GM12878 (cell line): Measurements from ENCODE around the gene PRR18. TPM values are rescaled to one million over a fixed set of nuclear protein-coding genes. Genes with fewer than 3 reads are reported as not detected.

Source experiments
- EED ChIP-seq: sonication (generic); IDR thresholded peaks from 2 replicates; pipeline ENCODE4 v1.6.1; 2016; ENCODE audit warnings: antibody characterized with exemption, low read depth
- FOXM1 ChIP-seq: IDR thresholded peaks from 2 replicates; pipeline ENCODE4 v1.6.1; 2012; ENCODE audit warnings: low read depth, mild to moderate bottlenecking, inconsistent platforms, low read length, moderate library complexity
- NKRF ChIP-seq: fragments of 450-650 bp; conservative IDR thresholded peaks from 2 replicates; pipeline ENCODE4 v1.6.1; 2017; ENCODE audit warnings: mild to moderate bottlenecking, moderate library complexity
- PRDM15 ChIP-seq: fragments of 450-650 bp; formaldehyde crosslinking; IDR thresholded peaks from 2 replicates; pipeline ENCODE4 v1.4.0; 2020; ENCODE audit warnings: mild to moderate bottlenecking, moderate library complexity
- RAD51 ChIP-seq: fragments of 450-650 bp; IDR thresholded peaks from 2 replicates; pipeline ENCODE4 v1.6.1; 2016; ENCODE audit warnings: moderate library complexity, mild to moderate bottlenecking, inconsistent platforms
- RFX5 ChIP-seq: IDR thresholded peaks from 2 replicates; pipeline ENCODE4 v1.6.1; 2011; ENCODE audit warnings: low read depth, low read length, improper control_type of control experiment
- SRF ChIP-seq, 2 experiments: IDR thresholded peaks; 2 replicates each; pipeline ENCODE4 v1.6.1; 2011; ENCODE audit warnings: low read depth in 2 of 2, low read length in 2 of 2, mild to moderate bottlenecking in 1 of 2, moderate library complexity in 1 of 2
- TCF3 ChIP-seq: IDR thresholded peaks from 2 replicates; pipeline ENCODE4 v1.6.1; 2012; ENCODE audit warnings: low read depth, mild to moderate bottlenecking, low read length, borderline replicate concordance; ENCODE audit not compliant: insufficient read depth
- ZBTB40 ChIP-seq: fragments of 450-650 bp; IDR thresholded peaks from 2 replicates; pipeline ENCODE4 v1.6.1; 2016; ENCODE audit warnings: mild to moderate bottlenecking, moderate library complexity, borderline replicate concordance
- ZNF687 ChIP-seq: fragments of 450-650 bp; IDR thresholded peaks from 2 replicates; pipeline ENCODE4 v1.6.1; 2017; ENCODE audit warnings: mild to moderate bottlenecking, moderate library complexity
- polyA plus RNA-seq, 11 experiments: library from polyadenylated mRNA; depleted of rRNA in 4 of 11; unstranded in 6 of 11; stranded (reverse) in 5 of 11; fragments of >200 nt; fragmentation: Nextera tagmentation in 4 of 11; fragmentation: Illumina TruSeq in 1 of 11; extraction: Ambion mirVana in 4 of 11; extraction: Trizol in 1 of 11; gene quantifications; 1 replicate in 1 of 11; 2 replicates in 10 of 11; pipeline versions ENCODE4 v1.2.1 to v1.2.3, GENCODE V29; 2011 to 2016; ENCODE audit warnings: inconsistent platforms in 2 of 11, missing spikeins in 2 of 11, low read depth in 1 of 11
- total RNA-seq, 4 experiments: library from RNA; depleted of rRNA in 3 of 4; stranded (reverse); fragments of >200 nt in 3 of 4; fragmentation: Illumina TruSeq in 1 of 4; extraction: Trizol in 1 of 4; gene quantifications; 2 replicates each; pipeline versions ENCODE4 v1.2.1 to v1.2.3, GENCODE V29; 2013 to 2021
- TF ChIP-seq, protein P1 (sequence below): IDR thresholded peaks from 2 replicates; pipeline ENCODE4 v1.6.1; 2011; ENCODE audit warnings: borderline replicate concordance, low read depth, mild to moderate bottlenecking, moderate library complexity, mixed read lengths, low read length; ENCODE audit not compliant: insufficient read depth; ENCODE audit errors: extremely low read length

Gene PRR18
- total and polyA plus RNA-seq, 10 of the 15 experiments (the other 5 are each of a cell fraction or from before 2014, with no cell fraction given): 0.13 to 8.2 (median 1.6) TPM

GRCh38 chr6:166342349-166343149 lies 34.4 kb upstream of the PRR18 start, which contains the start of gene SFT2D1 (continued):
- TF ChIP-seq PRDM15 (CRISPR knock-in tag) (no peak), ZNF687 (peak; percentile 76; the same call in 1 of the 2 replicates), RFX5 (no peak), NKRF (peak; percentile 61; the same call in 1 of the 2 replicates), RAD51 (no peak), ZBTB40 (peak; percentile 83; the same call in 1 of the 2 replicates), FOXM1 (no peak), TCF3 (peak; percentile 85; the same call in 1 of the 2 replicates), EED (peak; percentile 55), SRF (IDR thresholded peaks at IDR 0.05; ENCODE audit: low read depth in 2 of 2, low read length in 2 of 2) (0 out of 4 replicates have a peak, but pooled peaks of 1 of the 2 experiments have one; percentile 7)
- TF ChIP-seq, protein P1, sequence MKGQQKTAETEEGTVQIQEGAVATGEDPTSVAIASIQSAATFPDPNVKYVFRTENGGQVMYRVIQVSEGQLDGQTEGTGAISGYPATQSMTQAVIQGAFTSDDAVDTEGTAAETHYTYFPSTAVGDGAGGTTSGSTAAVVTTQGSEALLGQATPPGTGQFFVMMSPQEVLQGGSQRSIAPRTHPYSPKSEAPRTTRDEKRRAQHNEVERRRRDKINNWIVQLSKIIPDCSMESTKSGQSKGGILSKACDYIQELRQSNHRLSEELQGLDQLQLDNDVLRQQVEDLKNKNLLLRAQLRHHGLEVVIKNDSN: no peak
